ENCODE measurements around the gene TMEM236.

The TMEM236 gene

GRCh38 chr10:17744341-17744861 is 7.6 kb upstream of the TMEM236 start:
- H3K9me3 ChIP-seq (replicated peaks; ENCODE audit: low read length): no peaks in the 10 kb centered on the region
- H3K9ac ChIP-seq (ENCODE audit: low read depth, low read length): no peak overlapping the region
- peak overlapping the region; percentile 3 for H3K4me3 ChIP-seq (ENCODE audit: low read length)
- no peaks in the 10 kb centered on the region for H3K36me3 ChIP-seq (ENCODE audit: insufficient read depth, low read length)
- peak overlapping the region; percentile 7 for H3K4me2 ChIP-seq (ENCODE audit: low read length)
- no peaks in the 10 kb centered on the region for H3K27me3 ChIP-seq (ENCODE audit: control insufficient read depth, insufficient read depth, low read length)
- H3K4me1 ChIP-seq (ENCODE audit: control insufficient read depth, insufficient read depth, low read length): peaks cover 14% of the 10 kb centered on the region

- no peak overlapping the region for H3K4me2 ChIP-seq (ENCODE audit: low read length)
- no peaks in the 10 kb centered on the region for H3K36me3 ChIP-seq (ENCODE audit: insufficient read depth, low read length)
- H3K9me3 ChIP-seq (replicated peaks; ENCODE audit: low read length): no peaks in the 10 kb centered on the region
- peaks cover 14% of the 10 kb centered on the region for H3K4me1 ChIP-seq (ENCODE audit: control insufficient read depth, insufficient read depth, low read length)
- no peak overlapping the region for H3K4me3 ChIP-seq (ENCODE audit: low read length)
- no peaks in the 10 kb centered on the region for H3K27me3 ChIP-seq (ENCODE audit: control insufficient read depth, insufficient read depth, low read length)
- H3K9ac ChIP-seq (ENCODE audit: low read depth, low read length): no peak overlapping the region
Observed at GRCh38 chr10:17747883-17748550, 4.0 kb upstream of the TMEM236 start.

GRCh38 chr10:17749890-17750289 is 2.1 kb upstream of the TMEM236 start:
- no peak overlapping the region for H3K9ac ChIP-seq (ENCODE audit: low read depth, low read length)
- H3K4me3 ChIP-seq (ENCODE audit: low read length): no peak overlapping the region
- H3K36me3 ChIP-seq (ENCODE audit: insufficient read depth, low read length): no peaks in the 10 kb centered on the region
- no peaks in the 10 kb centered on the region for H3K27me3 ChIP-seq (ENCODE audit: control insufficient read depth, insufficient read depth, low read length)
- peaks cover 4% of the 10 kb centered on the region for H3K4me1 ChIP-seq (ENCODE audit: control insufficient read depth, insufficient read depth, low read length)
- no peaks in the 10 kb centered on the region for H3K9me3 ChIP-seq (replicated peaks; ENCODE audit: low read length)
- H3K4me2 ChIP-seq (ENCODE audit: low read length): no peak overlapping the region

GRCh38 chr10:17756557-17757217 is 4.7 kb downstream of the TMEM236 start:
- Histone ChIP-seq H3K9ac (ENCODE audit: low read depth, low read length) (no peak overlapping the region), H3K4me1 (ENCODE audit: control insufficient read depth, insufficient read depth, low read length) (peaks cover 4% of the 10 kb centered on the region), H3K9me3 (replicated peaks; ENCODE audit: low read length) (no peaks in the 10 kb centered on the region), H3K27me3 (ENCODE audit: control insufficient read depth, insufficient read depth, low read length) (no peaks in the 10 kb centered on the region), H3K4me2 (ENCODE audit: low read length) (no peak overlapping the region), H3K36me3 (ENCODE audit: insufficient read depth, low read length) (no peaks in the 10 kb centered on the region), H3K4me3 (ENCODE audit: low read length) (no peak overlapping the region)

- Histone ChIP-seq H3K9me3 (replicated peaks; ENCODE audit: low read length) (no peaks in the 10 kb centered on the region), H3K36me3 (ENCODE audit: insufficient read depth, low read length) (no peaks in the 10 kb centered on the region), H3K4me1 (ENCODE audit: control insufficient read depth, insufficient read depth, low read length) (peaks cover 4% of the 10 kb centered on the region), H3K4me3 (ENCODE audit: low read length) (no peak overlapping the region), H3K9ac (ENCODE audit: low read depth, low read length) (no peak overlapping the region), H3K4me2 (ENCODE audit: low read length) (no peak overlapping the region), H3K27me3 (ENCODE audit: control insufficient read depth, insufficient read depth, low read length) (no peaks in the 10 kb centered on the region)
Observed at GRCh38 chr10:17758200-17758599, 6.2 kb downstream of the TMEM236 start.

GRCh38 chr10:17758896-17759295 is 6.9 kb downstream of the TMEM236 start:
- no peak overlapping the region for H3K4me2 ChIP-seq (ENCODE audit: low read length)
- H3K4me1 ChIP-seq (ENCODE audit: control insufficient read depth, insufficient read depth, low read length): peaks cover 4% of the 10 kb centered on the region
- H3K9me3 ChIP-seq (replicated peaks; ENCODE audit: low read length): no peaks in the 10 kb centered on the region
- H3K9ac ChIP-seq (ENCODE audit: low read depth, low read length): no peak overlapping the region
- H3K27me3 ChIP-seq (ENCODE audit: control insufficient read depth, insufficient read depth, low read length): no peaks in the 10 kb centered on the region
- H3K4me3 ChIP-seq (ENCODE audit: low read length): no peak overlapping the region
- H3K36me3 ChIP-seq (ENCODE audit: insufficient read depth, low read length): no peaks in the 10 kb centered on the region

- no peak overlapping the region for H3K4me3 ChIP-seq (ENCODE audit: low read length)
Observed at GRCh38 chr10:17764142-17764541, 12.1 kb downstream of the TMEM236 start.

GRCh38 chr10:17765602-17766001 is 13.6 kb downstream of the TMEM236 start:
- Histone ChIP-seq H3K36me3 (ENCODE audit: insufficient read depth, low read length) (no peaks in the 10 kb centered on the region), H3K4me2 (ENCODE audit: low read length) (no peak overlapping the region), H3K9ac (ENCODE audit: low read depth, low read length) (no peak overlapping the region), H3K27me3 (ENCODE audit: control insufficient read depth, insufficient read depth, low read length) (no peaks in the 10 kb centered on the region), H3K4me1 (ENCODE audit: control insufficient read depth, insufficient read depth, low read length) (peaks cover 11% of the 10 kb centered on the region), H3K9me3 (replicated peaks; ENCODE audit: low read length) (no peaks in the 10 kb centered on the region), H3K4me3 (ENCODE audit: low read length) (no peak overlapping the region)

More at GRCh38 chr10:17764142-17764541, 12.1 kb downstream of the TMEM236 start:
- Histone ChIP-seq H3K36me3 (ENCODE audit: insufficient read depth, low read length) (no peaks in the 10 kb centered on the region), H3K27me3 (ENCODE audit: control insufficient read depth, insufficient read depth, low read length) (no peaks in the 10 kb centered on the region), H3K9ac (ENCODE audit: low read depth, low read length) (no peak overlapping the region), H3K4me1 (ENCODE audit: control insufficient read depth, insufficient read depth, low read length) (peaks cover 8% of the 10 kb centered on the region), H3K4me2 (ENCODE audit: low read length) (no peak overlapping the region), H3K9me3 (replicated peaks; ENCODE audit: low read length) (no peaks in the 10 kb centered on the region)

- H3K9ac ChIP-seq (ENCODE audit: low read depth, low read length): no peak overlapping the region
- no peaks in the 10 kb centered on the region for H3K36me3 ChIP-seq (ENCODE audit: insufficient read depth, low read length)
- H3K9me3 ChIP-seq (replicated peaks; ENCODE audit: low read length): no peaks in the 10 kb centered on the region
- H3K27me3 ChIP-seq (ENCODE audit: control insufficient read depth, insufficient read depth, low read length): no peaks in the 10 kb centered on the region
- H3K4me3 ChIP-seq (ENCODE audit: low read length): no peak overlapping the region
- no peak overlapping the region for H3K4me2 ChIP-seq (ENCODE audit: low read length)
- H3K4me1 ChIP-seq (ENCODE audit: control insufficient read depth, insufficient read depth, low read length): peaks cover 11% of the 10 kb centered on the region
Observed at GRCh38 chr10:17766731-17767130, 14.7 kb downstream of the TMEM236 start.

GRCh38 chr10:17768496-17768895 is 16.5 kb downstream of the TMEM236 start:
- Histone ChIP-seq H3K27me3 (ENCODE audit: control insufficient read depth, insufficient read depth, low read length) (no peaks in the 10 kb centered on the region), H3K4me3 (ENCODE audit: low read length) (no peak overlapping the region), H3K9ac (ENCODE audit: low read depth, low read length) (no peak overlapping the region), H3K4me1 (ENCODE audit: control insufficient read depth, insufficient read depth, low read length) (peaks cover 11% of the 10 kb centered on the region), H3K36me3 (ENCODE audit: insufficient read depth, low read length) (no peaks in the 10 kb centered on the region), H3K9me3 (replicated peaks; ENCODE audit: low read length) (no peaks in the 10 kb centered on the region), H3K4me2 (ENCODE audit: low read length) (no peak overlapping the region)

GRCh38 chr10:17768957-17769356 is 17.0 kb downstream of the TMEM236 start:
- H3K27me3 ChIP-seq (ENCODE audit: control insufficient read depth, insufficient read depth, low read length): no peaks in the 10 kb centered on the region

GRCh38 chr10:17771017-17771416 is 19.0 kb downstream of the TMEM236 start:
- Histone ChIP-seq H3K27me3 (ENCODE audit: control insufficient read depth, insufficient read depth, low read length) (no peaks in the 10 kb centered on the region), H3K4me3 (ENCODE audit: low read length) (no peak overlapping the region), H3K36me3 (ENCODE audit: insufficient read depth, low read length) (no peaks in the 10 kb centered on the region), H3K9ac (ENCODE audit: low read depth, low read length) (no peak overlapping the region), H3K9me3 (replicated peaks; ENCODE audit: low read length) (no peaks in the 10 kb centered on the region), H3K4me2 (ENCODE audit: low read length) (no peak overlapping the region), H3K4me1 (ENCODE audit: control insufficient read depth, insufficient read depth, low read length) (peaks cover 11% of the 10 kb centered on the region)

More at GRCh38 chr10:17768957-17769356, 17.0 kb downstream of the TMEM236 start:
- Histone ChIP-seq H3K9ac (ENCODE audit: low read depth, low read length) (no peak overlapping the region), H3K4me3 (ENCODE audit: low read length) (no peak overlapping the region), H3K4me1 (ENCODE audit: control insufficient read depth, insufficient read depth, low read length) (peaks cover 11% of the 10 kb centered on the region), H3K9me3 (replicated peaks; ENCODE audit: low read length) (no peaks in the 10 kb centered on the region), H3K4me2 (ENCODE audit: low read length) (no peak overlapping the region), H3K36me3 (ENCODE audit: insufficient read depth, low read length) (no peaks in the 10 kb centered on the region)
